RPMI7951 (cell line): Measurements from ENCODE around the gene AMZ2. TPM values are rescaled to one million over a fixed set of nuclear protein-coding genes. Genes with fewer than 3 reads are reported as not detected.
A peak's percentile ranks its signal among the peaks of the same experiment; 100 is the strongest.
"Not testable (repeated sequence)": the region's sequence is repeated elsewhere in the genome, so short reads cannot be mapped to it uniquely, and the experiment has no call there.

ENCODE experiments used
- DNase-seq: peaks from one replicate; pipeline ENCODE4 v3.0.0-alpha.2; 2012; ENCODE audit warnings: low read depth
- total RNA-seq: library from RNA; depleted of rRNA; stranded (reverse); fragments of >200 nt; shearing (Covaris generic); gene quantifications from 2 replicates; pipeline ENCODE4 v1.2.3, GENCODE V29; 2014; rRNA removed

Gene AMZ2
- 75.6 and 92.5 TPM in 2 replicates for total RNA-seq

GRCh38 chr17:68247445-68248198 lies at the start of gene AMZ2:
AMZ2 (plus strand) TSS chr17:68248043; CDS start chr17:68250188, 2,145 bp downstream.
- peak; percentile 88 for DNase-seq

- DNase-seq, result no peak
Observed at GRCh38 chr17:68198931-68199836, 48.7 kb upstream of the AMZ2 start.

GRCh38 chr17:68199837-68200688 lies 47.8 kb upstream of the AMZ2 start:
- DNase-seq, result no peak

GRCh38 chr17:68200689-68201417 lies 47.0 kb upstream of the AMZ2 start:
- peak; percentile 56 for DNase-seq

GRCh38 chr17:68201418-68201771 lies 46.4 kb upstream of the AMZ2 start:
- not testable (repeated sequence) for DNase-seq

- DNase-seq, result not testable (repeated sequence)
Observed at GRCh38 chr17:68202321-68202720, 45.5 kb upstream of the AMZ2 start.

GRCh38 chr17:68204736-68205135 lies 43.1 kb upstream of the AMZ2 start:
- peak; percentile 19 for DNase-seq

GRCh38 chr17:68205251-68205807 lies 42.5 kb upstream of the AMZ2 start:
- DNase-seq, result peak; percentile 81

- peak; percentile 18 for DNase-seq
Observed at GRCh38 chr17:68205808-68206720, 41.8 kb upstream of the AMZ2 start.

GRCh38 chr17:68207651-68208253 lies 40.1 kb upstream of the AMZ2 start:
- no peak for DNase-seq

- not testable (repeated sequence) for DNase-seq
Observed at GRCh38 chr17:68208651-68209050, 39.2 kb upstream of the AMZ2 start.

GRCh38 chr17:68209191-68209900 lies 38.5 kb upstream of the AMZ2 start:
- DNase-seq, result not testable (repeated sequence)

- no peak for DNase-seq
Observed at GRCh38 chr17:68210570-68211315, 37.1 kb upstream of the AMZ2 start.

GRCh38 chr17:68213428-68214411 lies 34.1 kb upstream of the AMZ2 start:
- DNase-seq, result not testable (repeated sequence)

- DNase-seq, result not testable (repeated sequence)
Observed at GRCh38 chr17:68215453-68215852, 32.4 kb upstream of the AMZ2 start.

GRCh38 chr17:68219429-68219828 lies 28.4 kb upstream of the AMZ2 start:
- DNase-seq, result not testable (repeated sequence)

GRCh38 chr17:68220186-68220585 lies 27.7 kb upstream of the AMZ2 start:
- not testable (repeated sequence) for DNase-seq
